Stimulated activated CD8-positive, alpha-beta memory T cell treated with anti-CD3 and anti-CD28 coated beads, Interleukin-15, amount 100 ng/mL, for 1 hour (primary cell): ENCODE measurements around the gene AEBP1.

Experiments used
- DNase-seq: peaks from one replicate; pipeline ENCODE4 v3.0.0-alpha.2; 2020; ENCODE audit warnings: low read depth

AEBP1 gene

GRCh38 chr7:44156453-44157010, 52.4 kb downstream of the AEBP1 start:
- no peak for DNase-seq

GRCh38 chr7:44157116-44158080, 53.3 kb downstream of the AEBP1 start:
- DNase-seq = no peak

- no peak for DNase-seq
Measured at GRCh38 chr7:44158096-44158872, 54.1 kb downstream of the AEBP1 start.

GRCh38 chr7:44158873-44159631, 54.9 kb downstream of the AEBP1 start:
- no peak for DNase-seq

GRCh38 chr7:44159824-44160630, 55.9 kb downstream of the AEBP1 start:
- DNase-seq = no peak

GRCh38 chr7:44161371-44161770, 57.2 kb downstream of the AEBP1 start:
- no peak for DNase-seq

GRCh38 chr7:44162179-44162578, 58.0 kb downstream of the AEBP1 start:
- DNase-seq = no peak

- DNase-seq = no peak
Measured at GRCh38 chr7:44162785-44163395, 58.7 kb downstream of the AEBP1 start.

- DNase-seq = no peak
Measured at GRCh38 chr7:44163591-44163990, 59.4 kb downstream of the AEBP1 start.
